ENCODE data around the gene PSMD5.
A peak's percentile ranks its signal among the peaks of the same experiment; 100 is the strongest.

Gene PSMD5

DNA sequence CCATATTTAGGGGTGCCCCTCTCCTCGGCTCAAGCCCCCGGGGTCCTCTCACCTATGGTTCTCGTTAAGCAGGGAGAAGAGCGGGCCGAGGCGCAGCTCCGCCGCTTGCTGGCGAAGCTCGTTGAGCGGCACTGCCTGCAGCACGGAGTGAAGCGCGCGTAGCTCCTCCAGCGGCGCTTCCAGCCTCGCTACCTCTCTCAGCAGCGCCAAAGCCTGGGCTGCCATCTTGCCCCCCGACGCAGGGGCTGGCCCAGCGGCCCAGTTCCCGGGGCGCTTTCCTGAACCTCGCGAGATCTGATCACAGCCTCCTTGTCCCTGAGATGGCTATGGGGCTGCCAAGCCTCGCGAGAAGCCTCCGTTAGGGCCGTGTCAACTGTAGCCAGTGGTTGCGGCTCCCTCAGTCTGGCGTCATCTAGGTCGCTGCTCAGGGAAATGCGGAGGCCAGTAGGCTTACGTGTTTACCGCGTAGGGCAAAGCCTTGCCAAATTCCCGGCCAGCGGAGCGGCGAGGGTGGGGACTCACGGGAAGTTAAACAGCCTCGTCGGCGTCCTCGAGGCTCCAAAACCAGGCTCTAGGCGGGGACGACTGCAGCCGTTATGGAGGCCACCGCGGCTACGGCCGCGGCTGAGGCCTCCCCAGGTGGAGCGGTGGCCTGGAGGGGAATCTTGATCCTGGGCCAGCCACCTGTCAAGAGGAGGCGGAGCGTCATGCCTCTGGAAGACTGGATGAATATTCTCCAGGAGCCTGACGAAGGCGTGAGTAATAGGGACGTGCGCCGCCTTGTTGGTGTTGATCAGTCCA, at the start of gene PSMD5:
Gene PSMD5, minus strand, starts transcription at position 238 of the 801 bp plus-strand sequence. Its CDS starts 13 bp downstream, at position 225.
- DNase-seq: peak; percentile 99

DNA sequence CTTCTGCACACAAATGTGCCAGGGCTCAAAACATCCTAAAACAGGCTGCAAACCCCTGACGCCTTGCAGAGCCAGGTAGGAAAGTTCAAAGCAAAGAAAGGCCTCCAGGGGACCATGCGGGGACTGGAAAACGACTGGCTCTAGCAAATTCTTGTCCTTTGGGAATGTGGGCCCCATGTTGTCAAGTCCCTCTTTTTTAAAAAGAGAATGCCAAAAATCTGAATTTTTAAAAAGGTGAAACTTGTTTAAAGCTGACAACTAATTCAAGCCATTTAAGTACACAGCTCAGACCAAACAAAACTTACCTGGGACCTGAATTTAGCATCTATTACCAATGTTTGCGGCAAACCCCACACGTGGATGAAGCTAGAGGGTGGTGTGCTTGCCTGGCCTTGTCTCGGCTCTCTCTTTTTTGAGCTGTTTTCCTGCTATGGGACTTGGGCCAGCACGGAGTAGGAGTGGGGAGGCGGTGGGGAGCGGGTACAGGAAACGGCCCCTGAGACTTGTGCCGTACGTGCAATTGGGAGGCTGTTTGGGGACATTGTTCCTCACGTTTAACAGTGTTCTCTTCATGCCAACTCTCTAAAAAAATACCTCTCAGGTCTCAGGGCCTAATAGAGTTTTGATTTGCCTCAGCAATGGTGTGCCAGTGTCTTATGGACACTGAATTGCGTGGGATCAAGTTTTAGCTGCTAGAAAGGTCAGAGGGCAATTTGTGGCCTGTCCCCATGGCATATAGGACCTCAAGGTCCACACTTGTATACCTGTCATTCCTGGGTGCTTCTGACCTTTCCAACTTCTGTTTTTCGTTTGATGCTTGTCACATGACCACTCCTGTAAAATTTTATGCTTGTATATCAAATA, 49.4 kb upstream of the PSMD5 start:
- DNase-seq: peak in 1 of 2 donors; percentile 48

DNA sequence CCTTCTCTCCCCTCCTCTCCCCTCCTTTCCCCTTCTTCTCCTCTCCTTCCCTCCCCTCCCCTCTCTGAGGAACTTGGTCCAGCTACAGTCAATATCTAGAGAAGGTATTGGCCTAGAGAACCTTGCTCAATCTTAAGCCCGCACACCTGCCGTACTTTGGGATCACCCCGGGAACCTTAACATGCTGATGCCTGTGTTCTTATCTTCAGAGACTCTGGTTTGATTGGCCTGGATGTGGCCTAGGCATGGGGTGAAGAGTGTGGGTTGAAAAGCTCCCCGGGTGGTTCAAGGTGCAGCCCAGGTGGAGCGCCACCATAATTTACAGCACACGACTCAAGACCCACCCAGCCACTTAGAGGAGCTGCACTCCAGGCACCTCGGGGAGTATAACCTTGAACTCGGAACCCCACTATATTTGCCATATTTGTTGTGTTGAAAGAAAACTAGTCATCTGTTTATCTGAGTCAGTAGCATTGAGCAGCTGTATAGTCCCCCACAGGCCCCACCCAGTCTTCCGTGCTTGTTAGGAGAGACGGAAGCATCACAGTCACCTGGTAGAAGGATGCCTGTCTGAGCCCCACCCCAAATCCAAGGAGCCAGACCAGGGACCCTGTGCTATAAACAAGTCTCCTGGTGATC, 48.6 kb upstream of the PSMD5 start:
- DNase-seq: no peak

DNA sequence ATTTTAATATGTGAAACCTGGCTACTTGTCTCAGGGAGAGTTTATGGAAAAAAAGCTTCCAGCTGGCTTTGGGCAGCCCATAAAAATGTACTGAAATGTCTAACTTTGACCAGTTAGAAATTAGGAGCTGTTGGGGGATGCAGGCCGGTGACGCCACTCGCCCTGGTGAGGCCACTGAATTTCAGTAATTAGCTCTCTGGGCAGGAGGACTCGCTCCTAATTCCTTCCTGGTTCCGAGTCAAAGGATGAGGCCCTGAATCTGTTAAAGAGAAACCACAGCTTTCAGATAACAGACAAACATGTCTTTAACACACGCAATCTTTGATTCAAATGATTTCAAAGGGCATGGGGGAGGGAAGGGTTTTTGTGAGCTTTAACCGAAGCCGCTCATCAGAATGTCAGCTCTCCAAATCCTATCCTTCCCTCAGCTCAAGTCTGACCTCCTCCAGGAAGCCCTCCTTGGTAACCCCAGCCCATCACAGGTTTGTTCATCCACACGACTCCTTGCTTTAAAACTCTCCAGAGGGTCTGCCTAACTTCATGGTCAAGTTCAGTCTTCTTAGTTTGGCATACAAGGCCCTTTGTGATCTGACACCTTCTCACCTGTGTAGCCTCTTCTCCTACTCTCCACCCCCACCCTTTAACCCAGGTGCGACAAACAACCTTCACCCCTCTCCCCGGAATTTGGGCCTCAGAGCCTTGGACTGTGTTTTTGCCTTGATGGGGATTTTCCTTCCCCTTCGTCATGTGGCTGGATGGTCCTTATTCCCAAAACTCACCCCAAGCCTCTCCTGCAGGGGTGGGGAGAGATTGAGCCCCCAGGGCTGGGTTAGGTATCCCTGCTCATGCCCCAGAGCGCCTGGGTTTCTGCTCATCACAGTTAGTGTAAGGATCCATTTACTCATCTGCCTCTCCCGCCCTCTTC, 47.9 kb upstream of the PSMD5 start:
- peak in 1 of 2 donors; percentile 52 for DNase-seq

DNA sequence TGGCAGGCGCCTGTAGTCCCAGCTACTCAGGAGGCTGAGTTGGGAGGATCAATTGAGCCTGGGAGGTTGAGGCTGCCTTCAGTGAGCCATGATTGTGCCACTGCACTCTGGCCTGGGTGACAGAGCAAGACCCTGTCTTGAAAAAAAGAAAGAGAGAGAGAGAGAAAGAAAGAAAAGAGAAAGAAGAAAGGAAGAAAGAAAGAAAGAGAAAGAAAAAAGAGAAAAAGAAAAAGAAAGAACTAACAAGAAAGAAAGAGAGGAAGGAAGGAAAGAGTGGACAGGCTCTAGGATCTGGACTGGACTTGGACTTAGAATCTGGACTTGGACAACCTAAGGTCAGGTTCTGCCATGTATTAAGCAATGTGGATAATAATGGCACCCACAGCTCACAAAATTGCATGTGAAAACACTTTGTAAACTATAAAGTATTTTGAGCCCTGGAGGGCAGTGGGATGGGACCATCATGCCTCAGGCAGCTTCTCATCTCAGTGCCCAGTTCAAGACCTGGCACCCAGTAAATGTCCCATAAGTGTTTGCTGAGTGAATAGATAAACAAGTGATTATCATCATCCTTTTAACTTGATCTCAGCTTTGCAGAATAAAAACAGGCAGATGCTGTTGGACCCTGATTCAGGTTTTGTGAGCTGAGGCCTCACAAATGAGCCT, 47.0 kb upstream of the PSMD5 start:
- DNase-seq: peak in 1 of 2 donors; percentile 50

DNA sequence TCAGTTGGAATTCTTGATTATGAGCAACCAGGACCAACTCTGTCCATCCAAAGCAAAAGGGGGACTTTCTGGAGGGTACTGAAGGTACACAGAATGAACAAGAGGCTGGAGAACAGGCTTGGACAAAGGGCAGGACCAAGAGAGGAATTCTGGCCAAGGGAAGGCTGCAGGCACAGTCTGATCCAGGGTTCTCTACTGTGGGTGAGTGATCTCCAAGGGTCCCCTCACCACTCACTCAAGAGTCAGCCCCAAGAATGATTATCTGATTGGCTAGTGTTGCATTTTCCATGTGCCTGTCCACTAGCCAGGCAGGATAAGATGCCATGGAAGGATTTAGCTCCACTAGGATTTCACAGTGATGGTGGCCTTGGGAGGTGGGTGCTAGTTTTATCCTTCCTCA, 45.9 kb upstream of the PSMD5 start:
- DNase-seq: no peak

DNA sequence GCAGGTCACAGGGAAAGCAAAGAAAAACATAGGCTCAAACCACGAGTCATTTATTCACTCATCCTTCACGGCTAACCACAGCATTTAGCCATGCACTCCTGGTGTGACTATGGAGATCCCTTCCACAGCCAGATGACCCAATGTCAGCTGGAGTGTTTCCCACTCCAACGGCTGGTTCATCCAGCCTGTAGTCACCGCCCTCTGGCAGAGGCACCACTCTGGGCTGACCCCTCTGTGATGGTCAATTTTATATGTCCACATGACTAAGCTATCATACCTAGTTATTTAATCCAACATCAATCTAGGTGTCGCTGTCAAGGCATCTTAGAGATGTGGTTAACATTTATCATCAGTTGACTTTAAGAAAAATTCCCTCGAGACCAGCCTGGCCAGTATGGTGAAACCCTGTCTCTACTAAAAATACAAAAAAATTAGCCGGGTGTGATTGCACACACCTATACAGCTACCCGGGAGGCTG, 43.8 kb upstream of the PSMD5 start:
- DNase-seq: no peak

DNA sequence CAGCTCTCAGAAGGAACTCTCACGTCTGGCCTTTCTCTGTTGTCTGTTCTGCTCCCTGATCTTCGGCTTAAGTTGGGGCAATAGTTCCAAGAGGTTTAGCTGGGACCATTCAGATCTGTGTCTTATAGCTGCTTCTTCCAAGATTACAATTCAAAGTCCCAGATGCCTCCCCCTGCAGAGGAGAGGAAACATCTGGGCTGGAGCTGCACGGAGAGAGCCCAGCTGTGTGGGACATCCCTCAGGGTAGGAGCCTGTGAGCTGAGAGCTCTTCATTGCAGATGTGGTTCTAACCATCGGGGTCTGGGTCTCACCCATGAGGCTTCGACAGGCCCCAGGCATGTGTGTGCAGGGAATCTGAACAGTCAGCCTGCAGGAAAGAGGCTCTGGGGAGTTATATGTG, 43.2 kb upstream of the PSMD5 start:
- no peak for DNase-seq

DNA sequence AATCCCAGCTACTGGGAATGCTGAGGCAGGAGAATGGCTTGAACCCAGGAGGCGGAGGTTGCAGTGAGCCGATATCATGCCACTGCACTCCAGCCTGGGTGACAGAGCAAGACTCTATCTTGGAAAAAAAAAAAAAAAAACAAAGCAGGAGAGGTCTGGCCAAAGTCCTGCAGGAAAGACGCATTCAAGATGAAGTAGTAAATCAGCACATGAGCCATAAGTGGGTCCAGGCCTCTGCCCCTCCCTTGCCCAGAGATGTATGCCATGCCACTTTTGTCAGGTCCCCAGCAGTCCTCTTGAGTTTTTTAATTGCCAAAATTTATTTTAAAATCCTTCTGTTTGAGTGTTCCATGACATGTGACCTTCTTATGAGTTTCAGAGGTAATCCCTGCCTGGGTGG, 42.7 kb upstream of the PSMD5 start:
- no peak for DNase-seq

DNA sequence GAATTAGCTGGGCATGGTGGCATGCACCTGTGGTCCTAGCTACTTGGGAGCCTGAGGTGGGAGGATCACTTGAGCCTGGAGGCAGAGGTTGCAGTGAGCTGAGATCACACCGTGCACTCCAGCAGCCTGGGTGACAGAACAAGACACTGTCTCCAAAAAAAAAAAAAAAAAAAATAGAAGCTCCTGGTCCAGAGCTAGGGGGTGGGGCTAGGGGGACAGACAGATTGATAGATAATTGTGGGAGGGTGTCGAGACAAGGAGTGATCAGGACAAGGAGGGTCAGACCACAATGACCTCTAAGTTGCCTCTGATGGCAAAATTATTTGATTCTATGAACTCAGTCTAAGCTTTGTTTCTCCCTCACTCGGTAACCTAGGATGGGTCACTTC, 40.9 kb upstream of the PSMD5 start:
- peak in 1 of 2 donors; percentile 13 for DNase-seq

DNA sequence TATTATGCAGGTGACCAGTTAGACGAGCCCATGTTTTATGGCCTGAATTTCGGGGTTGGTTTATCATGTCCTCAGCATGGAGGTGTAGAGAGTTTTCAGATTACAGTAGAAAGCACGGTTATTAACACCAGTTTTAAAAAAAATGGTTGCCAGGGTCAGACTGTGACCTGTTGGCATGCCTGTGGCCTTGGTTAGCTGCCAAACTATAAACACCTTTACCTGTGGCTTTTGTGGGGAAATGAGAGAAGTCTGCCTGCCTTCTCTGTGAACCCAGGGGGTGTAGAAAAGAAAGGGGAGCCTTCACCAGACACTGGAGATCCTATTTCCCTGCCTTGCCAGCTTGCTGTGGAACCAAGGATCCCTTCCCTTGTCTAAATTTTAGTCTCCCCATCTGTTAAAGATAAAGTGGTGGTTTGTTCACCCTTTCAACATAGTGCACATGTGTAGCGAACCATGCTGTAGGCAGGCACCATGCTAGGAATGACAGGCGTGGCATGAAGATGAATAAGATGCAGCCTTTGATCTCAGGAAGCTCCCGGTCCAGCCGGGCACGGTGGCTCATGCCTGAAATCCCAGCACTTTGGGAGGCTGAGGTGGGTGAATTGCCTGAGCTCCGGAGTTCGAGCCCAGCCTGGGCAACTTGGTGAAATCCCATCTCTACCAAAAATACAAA, 40.3 kb upstream of the PSMD5 start:
- DNase-seq: no peak

DNA sequence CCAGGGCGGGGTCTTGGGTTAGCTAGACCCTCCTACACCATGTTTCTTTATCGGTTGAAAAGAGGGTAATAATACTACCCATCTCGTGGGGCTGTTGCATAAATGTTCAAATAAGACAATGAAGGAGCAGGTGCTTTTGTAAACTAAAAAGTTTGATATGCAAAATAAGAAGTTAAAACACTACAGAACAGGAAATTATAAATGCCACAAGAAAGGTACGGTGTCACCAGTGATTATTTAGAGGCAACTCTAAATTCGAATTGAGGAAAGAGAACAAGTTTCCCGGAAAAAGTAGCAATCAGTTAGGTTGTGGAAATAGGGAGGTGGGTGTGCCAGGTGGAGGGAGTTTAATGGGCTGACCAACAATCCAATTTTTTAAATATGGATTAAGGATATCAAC, 36.7 kb upstream of the PSMD5 start:
- no peak for DNase-seq

DNA sequence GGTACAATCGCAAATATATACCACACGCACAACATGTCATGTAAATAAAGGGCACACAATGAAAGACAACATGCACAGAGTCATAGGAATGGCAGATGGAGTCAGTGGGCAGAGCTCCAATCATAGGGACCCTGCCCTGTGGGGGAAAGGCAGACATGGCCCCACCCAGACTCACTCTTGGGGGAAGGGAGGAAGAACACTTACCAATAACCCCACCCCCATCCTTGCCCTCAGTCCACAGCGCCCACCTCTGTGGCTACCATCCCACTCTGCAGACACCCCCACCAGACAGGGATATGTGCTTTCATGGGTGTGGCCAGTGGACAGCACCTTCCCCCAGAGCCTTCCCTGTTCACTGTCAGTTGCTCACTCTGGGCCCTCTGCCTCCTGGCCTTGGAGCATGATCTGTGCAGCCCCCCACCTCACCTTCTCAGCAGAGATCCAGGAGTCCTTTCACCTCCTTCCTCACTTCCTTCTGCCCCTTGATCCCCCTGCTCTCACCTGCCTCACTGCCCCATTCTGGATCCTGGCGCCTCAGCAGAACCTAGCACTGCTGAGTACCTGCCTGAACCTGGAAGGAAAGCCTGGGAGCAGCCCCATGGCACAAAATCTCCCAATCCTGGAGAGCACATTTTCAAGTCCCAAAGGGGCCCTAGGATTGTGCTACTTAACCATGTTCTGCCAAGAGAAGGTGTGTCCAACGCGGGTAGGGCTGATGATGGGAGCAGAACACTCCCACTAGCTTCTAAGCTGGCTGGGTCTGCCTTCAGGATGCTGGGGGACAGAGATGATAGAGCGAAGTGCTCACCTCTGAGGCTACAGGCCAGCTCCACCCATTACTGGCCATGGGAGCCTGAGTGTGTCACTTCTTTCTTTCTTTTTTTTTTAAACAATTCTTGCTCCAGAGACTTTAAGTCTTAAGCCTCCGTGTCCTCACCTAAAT, 35.7 kb upstream of the PSMD5 start:
- DNase-seq: no peak

DNA sequence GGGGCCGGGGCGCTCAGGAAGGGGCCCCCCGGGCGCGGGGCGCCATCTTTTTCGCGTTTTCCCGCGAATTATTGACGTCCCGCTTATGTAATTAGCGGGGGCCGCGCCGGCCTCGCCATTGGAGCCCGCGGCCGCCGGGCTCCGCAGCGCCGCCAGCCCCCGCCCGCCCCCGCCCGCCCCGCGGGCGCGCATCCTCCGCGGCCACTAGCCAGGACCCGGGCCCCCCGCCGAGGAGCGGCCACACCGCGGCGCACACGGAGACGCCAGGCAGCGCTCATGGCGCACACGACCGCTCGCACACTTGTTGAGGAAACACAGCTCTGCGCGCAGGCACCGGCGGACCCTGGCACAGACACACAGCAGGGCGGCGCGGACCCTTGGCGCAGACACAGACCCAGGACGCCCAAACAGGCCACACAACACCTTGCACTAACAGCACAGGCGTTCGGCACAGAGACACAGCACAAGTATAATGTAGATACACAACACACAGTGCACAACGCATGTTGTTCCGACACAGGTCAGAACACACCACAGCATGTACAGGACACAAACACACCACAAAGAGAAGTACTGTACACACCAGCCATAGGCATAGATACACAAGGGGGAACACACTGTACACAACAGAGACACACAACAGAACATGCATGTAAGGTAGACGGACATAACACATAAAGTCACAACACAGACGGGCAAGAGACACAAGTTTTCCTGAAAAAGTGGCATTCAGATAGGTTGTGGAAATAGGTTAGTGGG, 34.7 kb upstream of the PSMD5 start:
- peak in 1 of 2 donors; percentile 41 for DNase-seq

DNA sequence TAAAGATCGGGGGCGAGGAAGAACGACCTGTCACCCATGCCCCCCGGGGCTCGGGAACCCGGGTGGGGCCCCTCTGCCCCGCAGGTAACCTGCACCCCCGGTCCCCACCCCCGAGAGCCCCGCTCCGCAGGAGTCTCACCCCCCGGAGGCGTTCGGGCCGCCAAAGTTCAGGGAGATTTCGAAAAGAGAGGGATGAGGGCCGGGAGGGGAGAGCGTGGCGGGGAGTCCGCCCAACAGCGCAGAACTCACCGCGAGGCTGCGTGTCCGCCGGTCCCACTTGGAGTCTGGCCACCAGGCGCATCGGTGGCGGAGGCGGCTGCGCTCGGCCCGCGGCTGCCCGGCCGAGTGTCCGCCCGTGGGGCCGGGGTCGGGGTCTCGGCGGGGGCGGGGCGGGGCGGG, 34.1 kb upstream of the PSMD5 start, which contains the start of gene PHF19:
Gene PHF19, minus strand, starts transcription at position 347 of the 399 bp plus-strand sequence. CDS start 2,447 bp downstream, outside the sequence.
- no peak for DNase-seq

DNA sequence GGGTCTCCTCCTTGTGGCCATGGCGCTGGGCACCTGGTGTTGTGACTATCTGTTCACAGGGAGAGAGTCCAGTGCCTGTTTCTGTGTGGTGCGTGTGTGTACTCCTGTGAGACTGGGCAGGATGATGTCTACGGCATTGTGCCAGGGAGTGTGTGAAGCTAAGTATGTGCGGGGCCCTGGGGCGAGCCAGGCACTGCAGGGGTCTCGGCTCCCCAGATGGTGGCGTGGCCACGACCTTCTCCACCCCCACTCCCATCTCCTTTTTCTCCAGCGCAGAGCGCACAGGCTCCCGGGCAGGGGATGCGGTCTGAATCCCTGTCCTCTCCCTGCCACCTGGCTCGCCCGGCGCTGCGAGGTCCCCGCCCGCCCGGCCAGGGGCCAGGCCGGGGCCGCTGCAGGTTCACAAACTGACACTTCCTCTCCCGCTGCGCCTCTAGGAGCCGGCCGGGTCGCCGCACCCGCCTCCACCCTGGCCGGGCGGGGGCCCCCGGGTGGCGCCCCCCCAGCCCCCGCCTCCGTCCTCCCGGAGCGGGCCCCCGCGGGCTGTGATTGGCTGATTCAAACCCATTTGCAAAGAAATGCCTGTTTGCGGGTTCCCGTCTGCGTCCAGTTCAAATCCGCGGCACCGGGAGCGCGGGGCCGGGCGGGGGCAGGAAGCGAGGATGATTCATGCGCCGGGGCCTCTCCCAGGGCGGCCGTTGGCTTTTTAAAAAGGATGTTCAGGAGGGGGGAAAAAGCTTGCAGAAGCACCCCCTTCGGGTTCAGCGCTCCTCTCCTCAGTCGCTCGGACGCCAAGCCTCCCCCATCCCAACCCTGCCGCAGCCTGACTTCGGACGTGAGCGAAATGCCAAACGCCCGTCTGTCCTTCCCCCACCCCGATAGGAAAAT, 33.5 kb upstream of the PSMD5 start:
- peak in 1 of 2 donors; percentile 85 for DNase-seq

DNA sequence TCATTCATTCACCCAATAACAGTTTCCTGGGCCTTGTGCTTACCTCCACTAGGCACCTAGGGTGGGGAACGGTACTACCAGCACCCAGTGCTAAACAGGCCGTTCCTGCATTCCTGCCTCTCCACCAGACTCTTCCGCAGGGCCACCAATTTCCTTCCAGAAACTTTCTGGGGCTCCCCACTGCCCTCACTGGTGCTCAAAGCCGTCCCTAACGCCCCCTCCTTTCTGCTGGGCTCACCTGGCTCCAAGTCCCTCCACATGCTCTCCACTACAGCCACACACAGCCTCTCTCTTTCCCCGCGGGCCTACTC, 32.9 kb upstream of the PSMD5 start:
- DNase-seq: no peak

DNA sequence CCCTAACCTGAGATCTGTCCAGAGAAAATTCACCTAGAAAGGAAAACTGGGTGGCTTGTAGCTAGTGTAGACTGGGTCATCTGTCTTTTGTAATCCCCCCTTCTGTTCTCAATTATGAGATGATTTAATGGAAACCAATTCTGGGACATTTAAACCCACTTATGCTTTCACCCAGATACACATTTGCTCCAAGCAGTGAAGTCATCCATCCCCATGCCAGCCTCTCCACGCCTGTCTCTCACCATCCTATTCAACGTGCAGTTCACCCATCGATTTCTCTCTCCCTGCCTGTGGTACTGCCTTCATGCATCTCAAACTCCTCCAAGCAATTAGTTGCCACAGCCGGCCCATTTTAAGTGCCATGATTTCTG, 32.5 kb upstream of the PSMD5 start:
- DNase-seq: no peak

All from inflammatory macrophage treated with lipopolysaccharide for 1 hour (primary cell).